Adrenal gland (tissue), 12 donors: Measurements from ENCODE around the gene BCL2L13. TPM values are rescaled to one million over a fixed set of nuclear protein-coding genes. Genes with fewer than 3 reads are reported as not detected.

Source experiments
- DNase-seq, 7 donors: peaks; one replicate each; pipeline ENCODE4 v3.0.0-alpha.2; 2019 to 2020
- H3K27ac ChIP-seq, 5 donors: fragments of 200-600 bp; sonication (generic) in 4 of 5; 1 replicate in 3 of 5; 2 replicates in 2 of 5; pipeline versions ENCODE4 v1.5.1 to v1.8.0; 2016 to 2020; ENCODE audit warnings: mild to moderate bottlenecking in 1 of 5
- H3K27me3 ChIP-seq: fragments of 200-600 bp; 2 replicates; pipeline ENCODE4 v1.8.0; 2021
- H3K36me3 ChIP-seq, 2 donors: fragments of 200-600 bp; replicated peaks in 1 of 2; 1 replicate in 1 of 2; 2 replicates in 1 of 2; pipeline versions ENCODE4 v1.5.1 to v1.8.0; 2018 to 2022
- H3K4me1 ChIP-seq, 2 donors: fragments of 200-600 bp; replicated peaks in 1 of 2; 1 replicate in 1 of 2; 2 replicates in 1 of 2; pipeline versions ENCODE4 v1.5.1 to v1.8.0; 2018 to 2021
- H3K4me3 ChIP-seq, 4 donors: fragments of 200-600 bp; sonication (generic) in 3 of 4; one replicate each; pipeline ENCODE4 v1.5.1; 2016 to 2018
- H3K9me3 ChIP-seq, 3 donors: fragments of 200-600 bp; sonication (generic) in 1 of 3; replicated peaks in 1 of 3; 1 replicate in 2 of 3; 2 replicates in 1 of 3; pipeline versions ENCODE4 v1.5.1 to v1.8.0; 2016 to 2021
- CTCF ChIP-seq, 6 experiments: fragments of 450-650 bp in 4 of 6; fragments of 200-600 bp in 2 of 6; sonication (generic) in 1 of 6; IDR thresholded peaks; 1 replicate in 5 of 6; 2 replicates in 1 of 6; pipeline versions ENCODE4 v1.5.1 to v1.8.0; 2016 to 2021; ENCODE audit warnings: antibody characterized with exemption in 6 of 6, mild to moderate bottlenecking in 2 of 6, moderate library complexity in 1 of 6
- POLR2A ChIP-seq, 2 donors: fragments of 450-650 bp; IDR thresholded peaks; one replicate each; pipeline ENCODE4 v1.6.1; 2017; ENCODE audit warnings: antibody characterized with exemption in 2 of 2, mild to moderate bottlenecking in 2 of 2, moderate library complexity in 1 of 2
- WGBS, 4 donors: extraction: QIAGEN DNeasy Blood & Tissue Kit in 2 of 4; methylation state at CpG; one replicate each; pipeline versions ENCODE4 v1.1.5 to v1.1.7; 2013 to 2017; 5-methylcytosine and 5-hydroxymethylcytosine counted together
- intact Hi-C, 2 donors: fragments of 100-400 bp; cut with DNase I; formaldehyde crosslinking; loops; one replicate each; pipeline versions ENCODE4 v1.14.1 to v1.15.0; 2022 to 2023
- polyA plus RNA-seq, 3 donors: library from polyadenylated mRNA; stranded (reverse); fragments of 200-250 nt in 2 of 3; fragments of 350-450 nt in 1 of 3; fragmentation: Illumina TruSeq in 1 of 3; extraction: RNeasy Lipid Tissue Mini Kit (QIAGEN cat#74804) in 1 of 3; gene quantifications; one replicate each; pipeline ENCODE4 v1.2.3, GENCODE V29; 2013 to 2014
- total RNA-seq, 9 donors: library from RNA; depleted of rRNA in 4 of 9; stranded (reverse); fragments of >200 nt in 4 of 9; fragments of 120-200 nt in 1 of 9; fragmentation: NEBNext Ultra II Directional in 1 of 9; extraction: Animal tissue kit (Norgen Biotek cat#: 25700) in 1 of 9; gene quantifications; one replicate each; pipeline versions ENCODE4 v1.1.0 to v1.2.4, GENCODE V29; 2013 to 2023
- donor health status: healthy with polysubstance abuse.
- donor health status: Bipolar disorder and iron deficiency.
- donor health status: DM: yes; HTN: yes; CAD: no.
- donor health status: DM: no; HTN: no; CAD: no.
- donor health status: DM: no; HTN: no; CAD: no.
- donor health status: DM: yes; HTN: yes; CAD: no.

Gene BCL2L13
- total and polyA plus RNA-seq, 12 donors, result 30.9 to 142 (median 94.3) TPM

DNA sequence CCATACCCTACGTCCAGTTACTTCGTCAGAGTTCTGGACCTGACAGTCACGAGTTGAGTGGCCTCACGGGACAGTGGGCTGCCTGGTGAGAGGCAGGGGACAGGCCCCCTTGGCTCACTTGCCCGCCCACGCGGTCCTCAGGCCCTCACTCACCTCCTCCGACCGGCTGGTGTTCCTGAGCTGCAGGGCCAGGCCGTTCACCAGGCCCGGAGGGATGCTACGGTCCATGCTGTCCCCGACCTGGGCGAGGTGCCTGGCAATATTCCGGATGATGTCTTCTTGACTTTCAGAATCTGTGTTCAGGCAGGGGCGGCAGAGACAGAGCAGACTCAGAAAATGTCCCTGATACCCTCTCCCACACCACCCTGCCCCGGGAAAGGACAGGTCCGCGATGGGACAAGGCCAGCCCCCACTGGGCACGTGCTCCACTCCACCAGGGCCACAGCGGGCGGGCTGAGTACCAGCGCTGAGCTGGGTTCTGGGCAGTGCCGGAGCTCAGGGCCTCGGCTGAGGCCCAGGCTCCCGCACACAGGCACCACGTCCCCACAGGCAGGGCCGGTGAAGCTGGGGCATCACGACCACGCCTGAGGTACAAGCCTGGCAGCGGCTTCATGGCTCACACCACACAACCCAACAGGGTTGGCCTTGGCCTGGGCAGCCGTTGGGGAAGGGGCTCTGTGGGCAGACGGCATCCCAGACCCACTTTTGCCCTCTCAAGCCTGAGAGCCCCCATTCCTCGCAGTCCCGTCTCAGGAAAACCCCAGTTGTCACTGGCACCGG is 100.8 kb downstream of the BCL2L13 start:
- TF ChIP-seq POLR2A (IDR thresholded peaks at IDR 0.05), result no peak
- TF ChIP-seq CTCF (IDR thresholded peaks at IDR 0.05), result no peak
- no peak for DNase-seq

GRCh38 chr22:17741866-17742526 is 103.4 kb downstream of the BCL2L13 start:
- intact Hi-C loops, result no loop called here
- no peaks in the 10 kb centered on the region for H3K27me3 ChIP-seq
- H3K9me3 ChIP-seq, result no peaks in the 10 kb centered on the region
- WGBS, 4 donors, result 55 to 67% (median 56%) methylated on average over 11 to 18 of the region's 18 CpGs
- H3K4me1 ChIP-seq, result peaks cover 0 to 3% of the 10 kb centered on the region in 2 donors
- no peaks in the 10 kb centered on the region for H3K36me3 ChIP-seq
- H3K27ac ChIP-seq, result no peak overlapping the region
- no peak for DNase-seq
- TF ChIP-seq CTCF (IDR thresholded peaks at IDR 0.05) (no peak), POLR2A (IDR thresholded peaks at IDR 0.05) (no peak)
- no peak overlapping the region for H3K4me3 ChIP-seq

More for the DNA sequence above, 100.8 kb downstream of the BCL2L13 start:
- Histone ChIP-seq H3K4me1 (peaks cover 0 to 3% of the 10 kb centered on the region in 2 donors), H3K4me3 (no peak overlapping the region), H3K27ac (no peak overlapping the region), H3K36me3 (peaks cover 0 to 8% of the 10 kb centered on the region in 2 donors), H3K27me3 (no peaks in the 10 kb centered on the region), H3K9me3 (no peaks in the 10 kb centered on the region)
- WGBS, 4 donors, result 81 to 91% (median 91%) methylated on average over 13 to 36 of the region's 36 CpGs
- intact Hi-C loops, result no loop called here

- intact Hi-C loops, result no loop called here
- Histone ChIP-seq H3K9me3 (no peaks in the 10 kb centered on the region), H3K27me3 (no peaks in the 10 kb centered on the region), H3K36me3 (no peaks in the 10 kb centered on the region), H3K27ac (no peak overlapping the region), H3K4me3 (no peak overlapping the region), H3K4me1 (peaks cover 0 to 3% of the 10 kb centered on the region in 2 donors)
- 41 to 78% (median 46%) methylated on average over 4 to 9 of the region's 9 CpGs for WGBS, 4 donors
- TF ChIP-seq POLR2A (IDR thresholded peaks at IDR 0.05) (no peak), CTCF (IDR thresholded peaks at IDR 0.05) (peak; percentile 50 to 82 (median 66))
- DNase-seq, result peak; percentile 63 to 81 (median 68)
Measured at GRCh38 chr22:17742527-17742902, 104.0 kb downstream of the BCL2L13 start.

DNA sequence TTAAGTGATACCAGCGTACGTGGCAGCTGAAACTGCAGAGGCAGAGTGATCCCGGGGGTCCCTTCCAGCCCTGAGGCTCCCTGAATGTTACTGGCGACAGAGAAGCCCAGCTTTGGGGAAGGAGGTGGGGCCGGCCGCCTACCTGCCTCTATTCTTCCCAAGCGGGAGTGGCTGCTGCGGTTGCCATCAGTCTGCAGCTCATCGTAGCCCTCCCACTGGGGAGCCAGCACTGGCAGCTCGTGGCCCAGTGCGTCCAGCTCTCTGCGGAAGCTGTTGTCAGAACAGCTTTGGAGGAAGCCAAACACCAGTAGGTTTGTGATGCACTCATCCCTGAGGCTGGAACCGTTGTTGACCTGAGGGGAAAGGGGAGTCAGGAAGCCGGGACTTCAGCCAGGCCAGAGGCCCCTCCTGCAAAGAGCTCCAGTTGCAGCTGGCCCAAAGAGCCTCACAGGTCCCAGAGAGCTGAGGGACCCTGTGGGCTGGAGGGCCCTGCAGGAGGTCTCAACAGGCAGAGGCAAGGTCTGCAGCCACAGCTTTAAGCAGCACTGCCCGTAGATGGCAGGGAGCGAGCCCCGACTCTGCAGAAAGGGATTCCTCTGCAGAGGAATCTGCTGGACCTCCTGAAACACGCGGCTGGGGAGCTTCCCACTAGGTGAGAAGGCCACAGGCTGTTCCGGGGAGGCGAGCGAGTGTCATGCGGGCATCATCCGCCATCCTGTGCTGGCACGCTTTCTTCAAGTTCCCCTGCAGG is 105.3 kb downstream of the BCL2L13 start:
- no peak overlapping the region for H3K4me3 ChIP-seq
- H3K27me3 ChIP-seq, result no peaks in the 10 kb centered on the region
- H3K36me3 ChIP-seq, result no peaks in the 10 kb centered on the region
- peaks cover 0 to 3% of the 10 kb centered on the region in 2 donors for H3K4me1 ChIP-seq
- intact Hi-C loops, result no loop called here
- no peak for DNase-seq
- 75 to 81% (median 77%) methylated on average over 17 to 25 of the region's 25 CpGs for WGBS, 4 donors
- TF ChIP-seq CTCF (IDR thresholded peaks at IDR 0.05), result no peak
- no peak for TF ChIP-seq POLR2A (IDR thresholded peaks at IDR 0.05)
- no peaks in the 10 kb centered on the region for H3K9me3 ChIP-seq
- no peak overlapping the region for H3K27ac ChIP-seq
